Osteoblast (primary cell): ENCODE measurements around the gene ANTKMT. TPM values are rescaled to one million over a fixed set of nuclear protein-coding genes. Genes with fewer than 3 reads are reported as not detected.

Source experiments
- DNase-seq: peaks from one replicate; pipeline ENCODE4 v3.0.0; 2011; ENCODE audit warnings: low spot score, mixed read lengths; ENCODE audit not compliant: insufficient read length; ENCODE audit errors: missing footprints
- H2AFZ ChIP-seq: 2 replicates; pipeline ENCODE4 v1.6.0; 2011; ENCODE audit warnings: mild to moderate bottlenecking, low read length
- H3K27ac ChIP-seq: 2 replicates; pipeline ENCODE4 v1.5.1; 2011; ENCODE audit warnings: mild to moderate bottlenecking, low read depth, low read length, moderate library complexity
- H3K27me3 ChIP-seq: 2 replicates; pipeline ENCODE4 v1.6.0; 2012; ENCODE audit warnings: mild to moderate bottlenecking, control low read depth, inconsistent platforms, low read length, moderate library complexity; ENCODE audit not compliant: insufficient read depth
- H3K36me3 ChIP-seq: 2 replicates; pipeline ENCODE4 v1.5.1; 2011; ENCODE audit warnings: mild to moderate bottlenecking, low read length, control low read depth, moderate library complexity; ENCODE audit not compliant: insufficient read depth
- H3K4me1 ChIP-seq: 2 replicates; pipeline ENCODE4 v1.5.1; 2011; ENCODE audit warnings: mild to moderate bottlenecking, low read length, control low read depth, moderate library complexity; ENCODE audit not compliant: insufficient read depth
- H3K4me2 ChIP-seq: 2 replicates; pipeline ENCODE4 v1.6.0; 2011; ENCODE audit warnings: mild to moderate bottlenecking, low read length; ENCODE audit not compliant: insufficient read depth
- H3K4me3 ChIP-seq: fragments of 200-600 bp; sonication (generic); 3 replicates; pipeline ENCODE4 v1.5.1; 2012; ENCODE audit warnings: mild to moderate bottlenecking, low read length, inconsistent platforms; ENCODE audit not compliant: insufficient read depth
- H3K79me2 ChIP-seq: 2 replicates; pipeline ENCODE4 v1.6.0; 2012; ENCODE audit warnings: mild to moderate bottlenecking, low read length, control low read depth, inconsistent platforms; ENCODE audit not compliant: insufficient read depth
- H3K9me3 ChIP-seq: 2 replicates; pipeline ENCODE4 v1.5.1; 2011; ENCODE audit warnings: low read depth, low read length, control low read depth
- H4K20me1 ChIP-seq: 2 replicates; pipeline ENCODE4 v1.6.0; 2012; ENCODE audit warnings: mild to moderate bottlenecking, low read length, control low read depth; ENCODE audit not compliant: insufficient read depth
- total RNA-seq: library from RNA; depleted of rRNA; stranded (reverse); fragments of >200 nt; gene quantifications from 2 replicates; pipeline ENCODE4 v1.2.3, GENCODE V29; 2012
- TF ChIP-seq, protein P1 (sequence below): IDR thresholded peaks from 2 replicates; pipeline ENCODE4 v1.5.1; 2011; ENCODE audit warnings: mild to moderate bottlenecking, low read depth, low read length, moderate library complexity; ENCODE audit errors: extremely low read depth

Gene ANTKMT
- total RNA-seq, 1 donor: 21.7 TPM

DNA sequence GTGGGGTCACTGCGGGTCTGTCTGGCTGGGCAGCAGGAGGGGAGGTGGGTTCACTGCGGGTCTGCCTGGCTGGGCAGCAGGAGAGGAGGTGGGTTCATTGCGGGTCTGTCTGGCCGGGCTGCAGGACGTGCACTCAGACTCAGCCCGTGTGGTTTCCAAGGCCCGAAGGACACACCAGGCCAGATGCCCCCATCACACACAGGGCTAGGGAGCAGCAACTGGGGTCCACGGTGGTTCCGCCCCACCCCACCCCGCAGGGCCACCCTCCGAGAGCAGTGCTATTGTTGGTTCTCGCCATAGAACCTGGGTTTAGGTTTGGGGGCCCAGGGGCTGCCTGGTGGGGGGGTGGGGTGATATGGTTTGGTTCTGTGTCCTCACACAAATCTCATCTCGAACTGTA lies 25.7 kb downstream of the ANTKMT start:
- Histone ChIP-seq H3K4me1 (no peaks in the 10 kb centered on the region), H3K4me2 (no peak overlapping the region), H3K9me3 (no peaks in the 10 kb centered on the region), H3K36me3 (no peaks in the 10 kb centered on the region), H3K27ac (no peak overlapping the region), H2AFZ (no peak overlapping the region), H3K79me2 (no peaks in the 10 kb centered on the region), H3K27me3 (peaks cover 8% of the 10 kb centered on the region), H4K20me1 (no peaks in the 10 kb centered on the region), H3K4me3 (no peak overlapping the region)
- TF ChIP-seq, protein P1, sequence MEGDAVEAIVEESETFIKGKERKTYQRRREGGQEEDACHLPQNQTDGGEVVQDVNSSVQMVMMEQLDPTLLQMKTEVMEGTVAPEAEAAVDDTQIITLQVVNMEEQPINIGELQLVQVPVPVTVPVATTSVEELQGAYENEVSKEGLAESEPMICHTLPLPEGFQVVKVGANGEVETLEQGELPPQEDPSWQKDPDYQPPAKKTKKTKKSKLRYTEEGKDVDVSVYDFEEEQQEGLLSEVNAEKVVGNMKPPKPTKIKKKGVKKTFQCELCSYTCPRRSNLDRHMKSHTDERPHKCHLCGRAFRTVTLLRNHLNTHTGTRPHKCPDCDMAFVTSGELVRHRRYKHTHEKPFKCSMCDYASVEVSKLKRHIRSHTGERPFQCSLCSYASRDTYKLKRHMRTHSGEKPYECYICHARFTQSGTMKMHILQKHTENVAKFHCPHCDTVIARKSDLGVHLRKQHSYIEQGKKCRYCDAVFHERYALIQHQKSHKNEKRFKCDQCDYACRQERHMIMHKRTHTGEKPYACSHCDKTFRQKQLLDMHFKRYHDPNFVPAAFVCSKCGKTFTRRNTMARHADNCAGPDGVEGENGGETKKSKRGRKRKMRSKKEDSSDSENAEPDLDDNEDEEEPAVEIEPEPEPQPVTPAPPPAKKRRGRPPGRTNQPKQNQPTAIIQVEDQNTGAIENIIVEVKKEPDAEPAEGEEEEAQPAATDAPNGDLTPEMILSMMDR: no peak
- DNase-seq: no peak

DNA sequence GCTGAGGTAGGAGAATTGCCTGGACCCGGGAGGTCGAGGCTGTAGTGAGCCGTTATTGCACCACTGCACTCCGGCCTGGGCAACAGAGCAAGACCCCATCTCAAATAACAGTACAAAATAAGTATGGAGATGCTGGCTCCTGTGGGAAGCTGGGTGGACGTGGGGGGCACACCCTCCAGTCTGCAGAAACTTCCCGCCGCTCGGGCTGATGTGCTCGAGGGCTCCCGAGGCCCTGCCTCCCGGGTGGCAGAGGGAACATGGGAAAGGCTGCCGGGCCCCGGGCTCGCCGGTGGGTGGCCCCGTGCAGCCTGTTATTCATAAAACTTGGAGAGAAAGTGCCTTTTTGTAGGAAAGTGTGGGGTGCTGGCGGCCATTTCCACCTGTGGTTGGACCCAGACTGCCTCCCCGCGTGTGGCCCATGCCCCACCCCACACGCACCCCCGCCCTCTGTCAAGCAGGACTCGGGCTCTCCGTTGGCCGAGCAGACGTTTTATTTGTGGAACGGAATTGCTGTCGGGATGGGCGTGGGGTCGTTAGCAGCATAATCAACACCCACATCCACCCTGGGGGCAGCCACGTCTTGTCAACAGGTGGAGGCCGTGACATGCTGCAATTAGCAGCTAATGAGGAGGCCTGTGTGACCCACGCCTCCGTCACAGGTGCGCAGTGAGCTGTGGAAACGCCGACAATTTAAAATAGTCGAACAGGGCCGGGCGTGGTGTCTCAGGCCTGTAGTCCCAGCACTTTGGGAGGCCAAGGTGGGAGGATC lies 27.2 kb downstream of the ANTKMT start:
- DNase-seq: no peak
- Histone ChIP-seq H3K4me2 (no peak overlapping the region), H3K27ac (no peak overlapping the region), H3K4me1 (no peaks in the 10 kb centered on the region), H3K9me3 (no peaks in the 10 kb centered on the region), H2AFZ (no peak overlapping the region), H3K27me3 (peaks cover 12% of the 10 kb centered on the region), H3K36me3 (no peaks in the 10 kb centered on the region), H3K4me3 (no peak overlapping the region), H3K79me2 (no peaks in the 10 kb centered on the region), H4K20me1 (no peaks in the 10 kb centered on the region)
- TF ChIP-seq, protein P1: no peak

DNA sequence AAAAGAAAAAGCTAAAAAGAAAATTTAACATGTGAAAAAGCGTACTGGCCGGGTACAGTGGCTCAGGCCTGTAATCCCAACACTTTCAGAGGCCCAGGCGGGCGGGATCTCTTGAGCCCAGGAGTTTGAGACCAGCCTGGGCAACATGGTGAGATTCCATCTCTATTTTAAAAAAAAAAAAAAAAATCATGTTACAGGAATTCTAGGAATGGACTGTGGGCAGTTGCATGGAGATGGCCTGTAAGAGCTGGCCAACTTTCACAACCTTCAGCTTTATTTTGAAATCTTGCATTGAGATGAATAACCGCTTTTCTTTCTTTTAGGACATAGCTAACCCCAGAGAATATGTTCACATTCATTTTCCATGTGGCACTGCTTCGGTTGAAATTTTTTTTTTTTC lies 28.1 kb downstream of the ANTKMT start:
- TF ChIP-seq, protein P1: no peak
- no peak overlapping the region for H3K27ac ChIP-seq

DNA sequence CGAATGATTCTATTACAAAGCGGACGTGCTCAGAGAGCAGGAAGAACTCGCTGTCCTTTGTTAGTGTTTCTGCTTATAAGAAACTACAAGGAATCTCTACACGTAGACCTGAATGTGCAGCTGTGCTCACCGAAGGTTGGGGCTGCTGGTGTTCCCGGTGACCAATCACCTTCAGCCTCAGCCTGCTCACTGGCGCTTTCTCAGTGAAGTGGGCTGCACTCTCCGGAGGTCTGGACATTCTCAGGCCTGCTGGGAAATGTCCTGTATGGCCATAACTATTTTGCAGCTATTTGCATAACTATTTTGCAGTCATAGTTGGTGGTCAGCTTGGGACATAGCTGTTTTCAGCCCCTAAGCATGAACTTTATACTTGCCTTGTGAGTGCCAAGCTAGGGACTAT lies 29.5 kb downstream of the ANTKMT start:
- TF ChIP-seq, protein P1: no peak
- Histone ChIP-seq H3K79me2 (no peaks in the 10 kb centered on the region), H4K20me1 (no peaks in the 10 kb centered on the region), H2AFZ (no peak overlapping the region), H3K27me3 (peaks cover 12% of the 10 kb centered on the region), H3K4me2 (no peak overlapping the region), H3K4me1 (no peaks in the 10 kb centered on the region), H3K36me3 (no peaks in the 10 kb centered on the region), H3K9me3 (no peaks in the 10 kb centered on the region), H3K4me3 (no peak overlapping the region), H3K27ac (no peak overlapping the region)
- DNase-seq: no peak

More for the DNA sequence above, 28.1 kb downstream of the ANTKMT start:
- Histone ChIP-seq H3K4me3 (no peak overlapping the region), H3K4me2 (peak overlapping the region; percentile 39), H3K36me3 (no peaks in the 10 kb centered on the region), H4K20me1 (no peaks in the 10 kb centered on the region), H2AFZ (no peak overlapping the region), H3K4me1 (no peaks in the 10 kb centered on the region), H3K9me3 (no peaks in the 10 kb centered on the region), H3K79me2 (no peaks in the 10 kb centered on the region), H3K27me3 (peaks cover 12% of the 10 kb centered on the region)
- peak; percentile 97 for DNase-seq
